ENCODE measurements around the gene CCDC141.

Gene CCDC141

GRCh38 chr2:178819147-178819875 lies 230.6 kb downstream of the CCDC141 start:
- no peak for FAIRE-seq

- no peak for FAIRE-seq
These were observed 238.0 kb downstream of the CCDC141 start for GRCh38 chr2:178811901-178812300.

GRCh38 chr2:178811045-178811444 lies 238.9 kb downstream of the CCDC141 start:
- FAIRE-seq: no peak

- FAIRE-seq: no peak
These were observed 239.5 kb downstream of the CCDC141 start for GRCh38 chr2:178810422-178810821.

- no peak for FAIRE-seq
These were observed 242.5 kb downstream of the CCDC141 start, which contains the start of gene TTN for GRCh38 chr2:178807227-178808008. TSS of gene TTN (minus strand) at chr2:178807423. CDS start at chr2:178804642, 2,781 bp downstream.

- FAIRE-seq: no peak
These were observed 243.4 kb downstream of the CCDC141 start for GRCh38 chr2:178806543-178806942.

- no peak for FAIRE-seq
These were observed 244.5 kb downstream of the CCDC141 start for GRCh38 chr2:178805457-178805856.

GRCh38 chr2:178804791-178805190 lies 245.1 kb downstream of the CCDC141 start:
- no peak for FAIRE-seq

- no peak for FAIRE-seq
These were observed 249.4 kb downstream of the CCDC141 start for GRCh38 chr2:178800510-178800909.

- FAIRE-seq: no peak
These were observed 250.6 kb downstream of the CCDC141 start for GRCh38 chr2:178799305-178799704.

GRCh38 chr2:178796079-178796677 lies 253.8 kb downstream of the CCDC141 start:
- FAIRE-seq: peak; percentile 91

GRCh38 chr2:178787934-178788333 lies 262.0 kb downstream of the CCDC141 start:
- FAIRE-seq: no peak

- FAIRE-seq: no peak
These were observed 262.8 kb downstream of the CCDC141 start for GRCh38 chr2:178787155-178787554.

- no peak for FAIRE-seq
These were observed 266.0 kb downstream of the CCDC141 start for GRCh38 chr2:178783889-178784288.

GRCh38 chr2:178782236-178782635 lies 267.7 kb downstream of the CCDC141 start:
- FAIRE-seq: no peak
